ENCODE results near the gene LRBA.

The LRBA gene

DNA sequence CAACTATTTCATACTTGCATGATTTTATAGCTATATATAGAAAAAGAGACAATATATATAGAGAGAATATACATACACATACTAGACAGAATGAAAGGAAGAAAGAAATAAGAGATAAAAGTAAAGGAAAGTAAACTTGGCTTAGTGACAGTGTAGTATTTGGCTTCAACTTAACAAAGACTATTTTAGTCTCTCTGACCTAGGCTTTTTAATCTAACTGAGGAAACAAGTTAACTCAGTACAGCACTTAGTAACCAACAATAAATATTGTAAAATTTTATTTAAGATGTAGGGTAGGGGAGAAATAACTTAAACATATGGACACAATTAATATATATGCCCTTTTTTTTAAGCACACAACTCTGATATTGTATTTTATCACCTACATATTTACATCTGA is 682.1 kb downstream of the LRBA start:
- H3K4me1 ChIP-seq (ENCODE audit: control extremely low read depth in 1 of 4, control insufficient read depth in 4 of 4, insufficient read depth in 4 of 4, low read length in 3 of 4): no peaks in the 10 kb centered on the region
- H3K27me3 ChIP-seq (replicated peaks in 2 of 5; ENCODE audit: control insufficient read depth in 4 of 5, insufficient read depth in 5 of 5, low read length in 4 of 5): no peaks in the 10 kb centered on the region
- POLR2A ChIA-PET: no interaction called here
- no peak for DNase-seq
- CTCF ChIA-PET: interaction anchor here (1.4 kb wide), 1 partner anchor 89 kb away, joined by 3 read pairs; no protein-coding TSS in a partner anchor
- no peak overlapping the region for H3K4me3 ChIP-seq (ENCODE audit: control insufficient read depth in 1 of 7, extremely low read depth in 1 of 7, insufficient read depth in 4 of 7, low read depth in 2 of 7, low read length in 6 of 7)
- no peak overlapping the region for H3K27ac ChIP-seq (ENCODE audit: insufficient read depth in 1 of 2, low read depth in 1 of 2, low read length in 2 of 2, poor library complexity in 1 of 2, severe bottlenecking in 2 of 2)
- H3K36me3 ChIP-seq (ENCODE audit: control insufficient read depth in 4 of 4, insufficient read depth in 4 of 4, low read length in 3 of 4): peaks cover 0 to 5% (median 0%) of the 10 kb centered on the region in 4 experiments
- no peaks in the 10 kb centered on the region for H3K9me3 ChIP-seq (ENCODE audit: control extremely low read depth in 1 of 5, control insufficient read depth in 4 of 5, insufficient read depth in 2 of 5, low read depth in 1 of 5, low read length in 4 of 5)

GRCh38 chr4:150332086-150332485 is 683.0 kb downstream of the LRBA start:
- no peaks in the 10 kb centered on the region for H3K9me3 ChIP-seq (ENCODE audit: control extremely low read depth in 1 of 5, control insufficient read depth in 4 of 5, insufficient read depth in 2 of 5, low read depth in 1 of 5, low read length in 4 of 5)
- DNase-seq: no peak
- peaks cover 0 to 8% (median 0%) of the 10 kb centered on the region in 4 experiments for H3K36me3 ChIP-seq (ENCODE audit: control insufficient read depth in 4 of 4, insufficient read depth in 4 of 4, low read length in 3 of 4)
- H3K4me1 ChIP-seq (ENCODE audit: control extremely low read depth in 1 of 4, control insufficient read depth in 4 of 4, insufficient read depth in 4 of 4, low read length in 3 of 4): no peaks in the 10 kb centered on the region
- no peak overlapping the region for H3K4me3 ChIP-seq (ENCODE audit: control insufficient read depth in 1 of 7, extremely low read depth in 1 of 7, insufficient read depth in 4 of 7, low read depth in 2 of 7, low read length in 6 of 7)
- H3K27ac ChIP-seq (ENCODE audit: insufficient read depth in 1 of 2, low read depth in 1 of 2, low read length in 2 of 2, poor library complexity in 1 of 2, severe bottlenecking in 2 of 2): no peak overlapping the region
- ChIA-PET CTCF (no interaction called here), POLR2A (no interaction called here)
- no peaks in the 10 kb centered on the region for H3K27me3 ChIP-seq (replicated peaks in 2 of 5; ENCODE audit: control insufficient read depth in 4 of 5, insufficient read depth in 5 of 5, low read length in 4 of 5)

DNA sequence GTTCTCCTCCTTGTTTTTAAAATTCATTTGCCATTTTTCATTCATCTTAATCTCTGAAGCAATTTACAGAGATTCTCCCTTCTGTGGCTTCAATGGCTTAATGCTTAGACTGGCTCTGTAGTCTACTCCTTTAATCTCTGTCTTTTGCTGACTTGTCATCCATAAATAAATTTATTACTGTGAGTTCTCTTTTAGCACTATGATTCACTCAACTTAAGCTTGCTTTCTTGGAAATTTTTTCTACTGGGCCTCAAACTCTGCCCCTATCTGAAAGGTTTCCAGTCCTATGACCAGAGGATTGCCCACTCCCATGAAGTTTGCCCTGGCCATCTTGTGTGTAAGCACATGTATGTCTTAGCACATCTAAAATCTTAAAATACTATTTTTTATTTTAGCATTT is 685.7 kb downstream of the LRBA start:
- no peak for DNase-seq
- no peak overlapping the region for H3K27ac ChIP-seq (ENCODE audit: insufficient read depth in 1 of 2, low read depth in 1 of 2, low read length in 2 of 2, poor library complexity in 1 of 2, severe bottlenecking in 2 of 2)
- POLR2A ChIA-PET: no interaction called here
- H3K4me1 ChIP-seq (ENCODE audit: control extremely low read depth in 1 of 4, control insufficient read depth in 4 of 4, insufficient read depth in 4 of 4, low read length in 3 of 4): no peaks in the 10 kb centered on the region
- H3K27me3 ChIP-seq (replicated peaks in 2 of 5; ENCODE audit: control insufficient read depth in 4 of 5, insufficient read depth in 5 of 5, low read length in 4 of 5): no peaks in the 10 kb centered on the region
- no peaks in the 10 kb centered on the region for H3K9me3 ChIP-seq (ENCODE audit: control extremely low read depth in 1 of 5, control insufficient read depth in 4 of 5, insufficient read depth in 2 of 5, low read depth in 1 of 5, low read length in 4 of 5)
- H3K36me3 ChIP-seq (ENCODE audit: control insufficient read depth in 4 of 4, insufficient read depth in 4 of 4, low read length in 3 of 4): peaks cover 8 to 20% (median 14%) of the 10 kb centered on the region in 4 experiments
- CTCF ChIA-PET: no interaction called here
- H3K4me3 ChIP-seq (ENCODE audit: control insufficient read depth in 1 of 7, extremely low read depth in 1 of 7, insufficient read depth in 4 of 7, low read depth in 2 of 7, low read length in 6 of 7): no peak overlapping the region

GRCh38 chr4:150328496-150328895 is 686.6 kb downstream of the LRBA start:
- WGBS (ENCODE audit: insufficient coverage): 100% methylated on average over 1 of the region's 2 CpGs
- peak in 1 of 3 donors; percentile 12 for DNase-seq
- H3K4me1 ChIP-seq (ENCODE audit: control extremely low read depth in 1 of 4, control insufficient read depth in 4 of 4, insufficient read depth in 4 of 4, low read length in 3 of 4): no peaks in the 10 kb centered on the region
- no peak overlapping the region for H3K4me3 ChIP-seq (ENCODE audit: control insufficient read depth in 1 of 7, extremely low read depth in 1 of 7, insufficient read depth in 4 of 7, low read depth in 2 of 7, low read length in 6 of 7)
- H3K27ac ChIP-seq (ENCODE audit: insufficient read depth in 1 of 2, low read depth in 1 of 2, low read length in 2 of 2, poor library complexity in 1 of 2, severe bottlenecking in 2 of 2): no peak overlapping the region
- no peaks in the 10 kb centered on the region for H3K9me3 ChIP-seq (ENCODE audit: control extremely low read depth in 1 of 5, control insufficient read depth in 4 of 5, insufficient read depth in 2 of 5, low read depth in 1 of 5, low read length in 4 of 5)
- peaks cover 8 to 20% (median 14%) of the 10 kb centered on the region in 4 experiments for H3K36me3 ChIP-seq (ENCODE audit: control insufficient read depth in 4 of 4, insufficient read depth in 4 of 4, low read length in 3 of 4)
- CTCF ChIA-PET: no interaction called here
- H3K27me3 ChIP-seq (replicated peaks in 2 of 5; ENCODE audit: control insufficient read depth in 4 of 5, insufficient read depth in 5 of 5, low read length in 4 of 5): no peaks in the 10 kb centered on the region
- POLR2A ChIA-PET: no interaction called here

- Histone ChIP-seq H3K36me3 (ENCODE audit: control insufficient read depth in 4 of 4, insufficient read depth in 4 of 4, low read length in 3 of 4) (peaks cover 8 to 20% (median 14%) of the 10 kb centered on the region in 4 experiments), H3K27ac (ENCODE audit: insufficient read depth in 1 of 2, low read depth in 1 of 2, low read length in 2 of 2, poor library complexity in 1 of 2, severe bottlenecking in 2 of 2) (no peak overlapping the region), H3K9me3 (ENCODE audit: control extremely low read depth in 1 of 5, control insufficient read depth in 4 of 5, insufficient read depth in 2 of 5, low read depth in 1 of 5, low read length in 4 of 5) (no peaks in the 10 kb centered on the region), H3K4me3 (ENCODE audit: control insufficient read depth in 1 of 7, extremely low read depth in 1 of 7, insufficient read depth in 4 of 7, low read depth in 2 of 7, low read length in 6 of 7) (no peak overlapping the region), H3K27me3 (replicated peaks in 2 of 5; ENCODE audit: control insufficient read depth in 4 of 5, insufficient read depth in 5 of 5, low read length in 4 of 5) (no peaks in the 10 kb centered on the region), H3K4me1 (ENCODE audit: control extremely low read depth in 1 of 4, control insufficient read depth in 4 of 4, insufficient read depth in 4 of 4, low read length in 3 of 4) (no peaks in the 10 kb centered on the region)
- ChIA-PET CTCF (interaction anchor here (1.4 kb wide), 1 partner anchor 29 kb away, joined by 4 read pairs; no protein-coding TSS in a partner anchor), POLR2A (no interaction called here)
- DNase-seq: no peak
- 100% methylated on average over 2 of the region's 3 CpGs for WGBS (ENCODE audit: insufficient coverage)
Measured at GRCh38 chr4:150327262-150327780, 687.8 kb downstream of the LRBA start.

DNA sequence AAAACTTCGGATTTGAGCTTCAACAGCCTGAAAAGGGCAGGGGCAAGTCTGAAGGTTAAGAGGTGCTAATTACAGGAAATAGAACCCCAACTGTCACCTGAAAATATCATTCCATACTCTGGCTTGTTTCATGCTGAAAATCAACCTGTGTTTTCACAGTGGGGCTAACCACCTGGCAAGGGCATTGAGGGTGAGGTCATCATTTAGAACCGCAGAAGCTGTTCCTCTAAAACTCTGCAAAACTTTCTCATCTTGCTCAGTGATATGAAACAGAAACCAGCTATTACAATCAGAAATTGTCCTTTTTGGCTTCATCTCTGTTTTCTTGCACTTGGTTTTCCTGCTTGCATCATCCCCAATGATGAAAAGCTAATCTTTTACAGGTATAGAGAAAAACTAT is 689.2 kb downstream of the LRBA start:
- ChIA-PET POLR2A (no interaction called here), CTCF (interaction anchor here (1.0 to 1.4 kb wide), 2 partner anchors 12 to 28 kb away, joined by 3 to 4 read pairs; no protein-coding TSS in a partner anchor)
- DNase-seq: no peak
- Histone ChIP-seq H3K4me3 (ENCODE audit: control insufficient read depth in 1 of 7, extremely low read depth in 1 of 7, insufficient read depth in 4 of 7, low read depth in 2 of 7, low read length in 6 of 7) (no peak overlapping the region), H3K9me3 (ENCODE audit: control extremely low read depth in 1 of 5, control insufficient read depth in 4 of 5, insufficient read depth in 2 of 5, low read depth in 1 of 5, low read length in 4 of 5) (no peaks in the 10 kb centered on the region), H3K4me1 (ENCODE audit: control extremely low read depth in 1 of 4, control insufficient read depth in 4 of 4, insufficient read depth in 4 of 4, low read length in 3 of 4) (no peaks in the 10 kb centered on the region), H3K27ac (ENCODE audit: insufficient read depth in 1 of 2, low read depth in 1 of 2, low read length in 2 of 2, poor library complexity in 1 of 2, severe bottlenecking in 2 of 2) (no peak overlapping the region), H3K27me3 (replicated peaks in 2 of 5; ENCODE audit: control insufficient read depth in 4 of 5, insufficient read depth in 5 of 5, low read length in 4 of 5) (no peaks in the 10 kb centered on the region), H3K36me3 (ENCODE audit: control insufficient read depth in 4 of 4, insufficient read depth in 4 of 4, low read length in 3 of 4) (peaks cover 8 to 24% (median 16%) of the 10 kb centered on the region in 4 experiments)
- 100% methylated on average over 2 of the region's 2 CpGs for WGBS (ENCODE audit: insufficient coverage)

- Histone ChIP-seq H3K9me3 (ENCODE audit: control extremely low read depth in 1 of 5, control insufficient read depth in 4 of 5, insufficient read depth in 2 of 5, low read depth in 1 of 5, low read length in 4 of 5) (no peaks in the 10 kb centered on the region), H3K36me3 (ENCODE audit: control insufficient read depth in 4 of 4, insufficient read depth in 4 of 4, low read length in 3 of 4) (peaks cover 8 to 31% (median 16%) of the 10 kb centered on the region in 4 experiments), H3K27ac (ENCODE audit: insufficient read depth in 1 of 2, low read depth in 1 of 2, low read length in 2 of 2, poor library complexity in 1 of 2, severe bottlenecking in 2 of 2) (no peak overlapping the region), H3K4me3 (ENCODE audit: control insufficient read depth in 1 of 7, extremely low read depth in 1 of 7, insufficient read depth in 4 of 7, low read depth in 2 of 7, low read length in 6 of 7) (no peak overlapping the region), H3K27me3 (replicated peaks in 2 of 5; ENCODE audit: control insufficient read depth in 4 of 5, insufficient read depth in 5 of 5, low read length in 4 of 5) (no peaks in the 10 kb centered on the region), H3K4me1 (ENCODE audit: control extremely low read depth in 1 of 4, control insufficient read depth in 4 of 4, insufficient read depth in 4 of 4, low read length in 3 of 4) (peaks cover 0 to 2% (median 0%) of the 10 kb centered on the region in 4 experiments)
- POLR2A ChIA-PET: interaction anchor here (0.6 kb wide), 1 partner anchor 352 kb away, joined by 3 read pairs; no protein-coding TSS in a partner anchor
- WGBS (ENCODE audit: insufficient coverage): 96% methylated on average over 5 of the region's 7 CpGs
- no peak for DNase-seq
- CTCF ChIA-PET: interaction anchor here (0.5 kb wide), 1 partner anchor 269 kb away, joined by 3 read pairs; no protein-coding TSS in a partner anchor
Measured at GRCh38 chr4:150323406-150324325, 691.4 kb downstream of the LRBA start.

Data from common myeloid progenitor, CD34-positive (primary cell).